Common myeloid progenitor, CD34-positive (primary cell): ENCODE data around the gene VLDLR.

Experiments
- CTCF ChIA-PET: fragments of 350-600 bp; sonication (Branson Sonifier 250); formaldehyde crosslinking; loops from one replicate; lab custom pipeline; 2021; ENCODE audit warnings: antibody characterized with exemption; lab: Charles Lee
- POLR2A ChIA-PET: fragments of 350-600 bp; sonication (Branson Sonifier 250); formaldehyde crosslinking; loops from one replicate; lab custom pipeline; 2021; ENCODE audit warnings: antibody characterized with exemption; lab: Charles Lee
- DNase-seq, 3 donors: peaks; one replicate each; pipeline versions ENCODE4 v3.0.0 to v3.0.0-alpha.2; 2013
- H3K27ac ChIP-seq, 2 experiments: 1 replicate in 1 of 2; 2 replicates in 1 of 2; pipeline ENCODE4 v1.7.0; 2013; ENCODE audit warnings: inconsistent platforms in 2 of 2, low read length in 2 of 2, mild to moderate bottlenecking in 2 of 2, low read depth in 1 of 2, moderate library complexity in 1 of 2; ENCODE audit not compliant: severe bottlenecking in 2 of 2, insufficient read depth in 1 of 2, poor library complexity in 1 of 2
- H3K27me3 ChIP-seq, 5 experiments: replicated peaks in 2 of 5; 1 replicate in 3 of 5; 2 replicates in 2 of 5; pipeline versions ENCODE4 v1.6.1 to v1.7.0; 2013; ENCODE audit warnings: low read length in 4 of 5, mild to moderate bottlenecking in 2 of 5, moderate library complexity in 2 of 5, inconsistent platforms in 1 of 5; ENCODE audit not compliant: insufficient read depth in 5 of 5, control insufficient read depth in 4 of 5
- H3K36me3 ChIP-seq, 4 experiments: 1 replicate in 2 of 4; 2 replicates in 2 of 4; pipeline versions ENCODE4 v1.6.1 to v1.7.0; 2013; ENCODE audit warnings: low read length in 3 of 4, control low read depth in 1 of 4, mild to moderate bottlenecking in 1 of 4; ENCODE audit not compliant: control insufficient read depth in 4 of 4, insufficient read depth in 4 of 4
- H3K4me1 ChIP-seq, 4 experiments: 1 replicate in 3 of 4; 2 replicates in 1 of 4; pipeline versions ENCODE4 v1.6.1 to v1.7.1; 2013; ENCODE audit warnings: low read length in 3 of 4, mild to moderate bottlenecking in 3 of 4, control low read depth in 1 of 4, inconsistent platforms in 1 of 4, moderate library complexity in 1 of 4; ENCODE audit not compliant: control insufficient read depth in 4 of 4, insufficient read depth in 4 of 4; ENCODE audit errors: control extremely low read depth in 1 of 4
- H3K4me3 ChIP-seq, 7 experiments: 1 replicate in 4 of 7; 2 replicates in 3 of 7; pipeline versions ENCODE4 v1.5.1 to v1.7.0; 2013; ENCODE audit warnings: mild to moderate bottlenecking in 7 of 7, low read length in 6 of 7, moderate library complexity in 6 of 7, inconsistent platforms in 2 of 7, low read depth in 2 of 7, control low read depth in 1 of 7; ENCODE audit not compliant: insufficient read depth in 4 of 7, control insufficient read depth in 1 of 7; ENCODE audit errors: extremely low read depth in 1 of 7
- H3K9me3 ChIP-seq, 5 experiments: 1 replicate in 4 of 5; 2 replicates in 1 of 5; pipeline versions ENCODE4 v1.6.1 to v1.7.1; 2013; ENCODE audit warnings: low read length in 4 of 5, mild to moderate bottlenecking in 2 of 5, inconsistent platforms in 1 of 5, low read depth in 1 of 5, moderate library complexity in 1 of 5; ENCODE audit not compliant: control insufficient read depth in 4 of 5, insufficient read depth in 2 of 5; ENCODE audit errors: control extremely low read depth in 1 of 5
- WGBS: methylation state at CpG from one replicate; pipeline ENCODE4 v1.1.5; 2013; ENCODE audit not compliant: insufficient coverage; 5-methylcytosine and 5-hydroxymethylcytosine counted together

Gene VLDLR

DNA sequence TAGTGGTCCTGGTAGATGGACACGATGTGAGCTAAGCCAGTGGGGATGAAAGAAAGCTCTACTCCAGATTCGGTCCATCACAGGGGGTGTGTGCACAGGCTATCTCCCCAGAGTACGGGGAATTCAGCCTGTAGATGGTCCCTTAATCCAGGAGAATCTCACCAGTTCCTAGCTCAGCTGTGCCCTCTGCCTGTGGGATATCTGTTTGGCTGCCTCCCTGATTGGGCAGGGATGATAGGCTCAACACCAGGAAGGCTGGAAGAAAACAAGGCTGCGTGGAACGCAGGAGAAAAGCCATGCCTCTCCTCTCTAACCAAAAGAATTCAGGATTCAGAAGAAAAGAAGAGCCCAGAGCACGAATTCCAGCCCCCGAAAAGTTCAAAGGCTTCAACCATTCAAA is 40.9 kb downstream of the VLDLR start:
- POLR2A ChIA-PET = no interaction called here
- Histone ChIP-seq H3K9me3 (peaks cover 0 to 2% (median 0%) of the 10 kb centered on the region in 5 experiments), H3K36me3 (no peaks in the 10 kb centered on the region), H3K4me1 (no peaks in the 10 kb centered on the region), H3K4me3 (no peak overlapping the region), H3K27me3 (no peaks in the 10 kb centered on the region), H3K27ac (no peak overlapping the region)
- 91% methylated on average over 4 of the region's 7 CpGs for WGBS
- DNase-seq = no peak
- CTCF ChIA-PET = no interaction called here

- ChIA-PET POLR2A (no interaction called here), CTCF (no interaction called here)
- no peak overlapping the region for H3K4me3 ChIP-seq
- H3K9me3 ChIP-seq = peaks cover 0 to 2% (median 0%) of the 10 kb centered on the region in 5 experiments
- no peak overlapping the region for H3K27ac ChIP-seq
- no peaks in the 10 kb centered on the region for H3K27me3 ChIP-seq
- WGBS = 40% methylated on average over 1 of the region's 7 CpGs
- H3K4me1 ChIP-seq = no peaks in the 10 kb centered on the region
- H3K36me3 ChIP-seq = no peaks in the 10 kb centered on the region
- DNase-seq = no peak
Observed at GRCh38 chr9:2663461-2664173, 42.0 kb downstream of the VLDLR start.

- ChIA-PET CTCF (no interaction called here), POLR2A (no interaction called here)
- no peak for DNase-seq
- no peaks in the 10 kb centered on the region for H3K36me3 ChIP-seq
- no peaks in the 10 kb centered on the region for H3K4me1 ChIP-seq
- peaks cover 0 to 2% (median 0%) of the 10 kb centered on the region in 5 experiments for H3K9me3 ChIP-seq
- no peak overlapping the region for H3K27ac ChIP-seq
- 62% methylated on average over 3 of the region's 4 CpGs for WGBS
- no peak overlapping the region for H3K4me3 ChIP-seq
- no peaks in the 10 kb centered on the region for H3K27me3 ChIP-seq
Observed at GRCh38 chr9:2664174-2665065, 42.8 kb downstream of the VLDLR start.

DNA sequence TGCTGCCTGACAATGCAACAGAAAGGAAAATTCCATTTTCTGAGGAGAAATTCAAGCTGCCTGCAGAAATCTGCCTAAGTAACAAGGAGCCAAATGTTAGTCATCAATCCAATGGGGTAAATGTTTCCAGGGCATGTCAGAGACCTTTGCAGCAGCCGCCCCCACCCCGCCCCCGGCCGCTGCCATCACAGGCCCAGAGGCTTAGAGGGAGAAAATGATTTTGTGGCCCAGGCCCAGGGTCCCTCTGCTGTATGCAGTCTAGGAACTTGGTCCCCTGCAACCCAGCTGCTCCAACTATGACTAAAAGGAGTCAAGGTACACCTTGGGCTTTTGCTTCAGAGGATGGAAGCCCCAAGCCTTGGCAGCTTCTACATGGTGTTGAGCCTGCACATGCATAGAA is 45.0 kb downstream of the VLDLR start:
- Histone ChIP-seq H3K4me3 (no peak overlapping the region), H3K36me3 (no peaks in the 10 kb centered on the region), H3K4me1 (no peaks in the 10 kb centered on the region), H3K27me3 (no peaks in the 10 kb centered on the region), H3K27ac (no peak overlapping the region), H3K9me3 (peaks cover 0 to 2% (median 0%) of the 10 kb centered on the region in 5 experiments)
- no peak for DNase-seq
- POLR2A ChIA-PET = no interaction called here
- WGBS = 95% methylated on average over 4 of the region's 4 CpGs
- CTCF ChIA-PET = no interaction called here

- no peaks in the 10 kb centered on the region for H3K4me1 ChIP-seq
- no peak for DNase-seq
- H3K9me3 ChIP-seq = no peaks in the 10 kb centered on the region
- H3K36me3 ChIP-seq = no peaks in the 10 kb centered on the region
- 100% methylated on average over 1 of the region's 3 CpGs for WGBS
- CTCF ChIA-PET = interaction anchor here (0.6 to 0.7 kb wide), 2 partner anchors 541 to 1716 kb away, joined by 4 read pairs; no protein-coding TSS in a partner anchor
- no peak overlapping the region for H3K4me3 ChIP-seq
- no peak overlapping the region for H3K27ac ChIP-seq
- POLR2A ChIA-PET = no interaction called here
- no peaks in the 10 kb centered on the region for H3K27me3 ChIP-seq
Observed at GRCh38 chr9:2673161-2673560, 51.6 kb downstream of the VLDLR start.

- CTCF ChIA-PET = no interaction called here
- POLR2A ChIA-PET = no interaction called here
- WGBS = 92% methylated on average over 6 of the region's 9 CpGs
Observed at GRCh38 chr9:2674141-2674824, 52.7 kb downstream of the VLDLR start.

More at GRCh38 chr9:2674141-2674824, 52.7 kb downstream of the VLDLR start:
- no peaks in the 10 kb centered on the region for H3K27me3 ChIP-seq
- DNase-seq = no peak
- no peaks in the 10 kb centered on the region for H3K4me1 ChIP-seq
- H3K36me3 ChIP-seq = no peaks in the 10 kb centered on the region
- no peak overlapping the region for H3K27ac ChIP-seq
- H3K4me3 ChIP-seq = no peak overlapping the region
- H3K9me3 ChIP-seq = no peaks in the 10 kb centered on the region
